ENCODE data around the gene NTHL1. TPM values are rescaled to one million over a fixed set of nuclear protein-coding genes. Genes with fewer than 3 reads are reported as not detected.

The NTHL1 gene
- total and polyA plus RNA-seq, 9 of the 15 experiments (the other 6 are each of a cell fraction or from before 2014, with no cell fraction given): 1.1 to 58.8 (median 17.6) TPM

- TF ChIP-seq CBX5 (IDR thresholded peaks at IDR 0.05; ENCODE audit: borderline replicate concordance, low read depth): no peak
- TF ChIP-seq RBBP5 (IDR thresholded peaks at IDR 0.05; ENCODE audit: borderline replicate concordance, insufficient read depth, low read length, poor library complexity, severe bottlenecking): no peak
- no peak for TF ChIP-seq MCM2 (IDR thresholded peaks at IDR 0.05; ENCODE audit: low read depth)
- TF ChIP-seq ZNF253 (CRISPR knock-in tag; conservative IDR thresholded peaks at IDR 0.05): no peak
- no peak for TF ChIP-seq SMARCC2 (IDR thresholded peaks at IDR 0.05; ENCODE audit: low read depth)
- TF ChIP-seq SIX5 (IDR thresholded peaks at IDR 0.05; ENCODE audit: borderline replicate concordance in 1 of 2, insufficient read depth in 1 of 2, low read depth in 1 of 2, low read length in 2 of 2): no peak
- no peak for TF ChIP-seq PTTG1 (tag; IDR thresholded peaks at IDR 0.05; ENCODE audit: low read depth)
- peak; percentile 78; the same call in 1 of the 2 replicates for TF ChIP-seq CHD2 (IDR thresholded peaks at IDR 0.05; ENCODE audit: low read depth, low read length)
- TF ChIP-seq HMG20A (CRISPR knock-in tag; conservative IDR thresholded peaks at IDR 0.05): no peak
- TF ChIP-seq TAF9B (IDR thresholded peaks at IDR 0.05; ENCODE audit: partially characterized antibody): no peak
- peak; percentile 80 to 82 for TF ChIP-seq NRF1 (conservative IDR thresholded peaks at IDR 0.05 in 1 of 2, IDR thresholded peaks at IDR 0.05 in 1 of 2)
- no peak for TF ChIP-seq YBX1 (IDR thresholded peaks at IDR 0.05)
- TF ChIP-seq XRCC4 (IDR thresholded peaks at IDR 0.05; ENCODE audit: extremely low read depth, insufficient read depth, insufficient read length): no peak
- no peak for TF ChIP-seq MBD1 (CRISPR knock-in tag; IDR thresholded peaks at IDR 0.05)
- 0 out of 2 replicates have a peak, but pooled peaks have one; percentile 28 for TF ChIP-seq L3MBTL2 (IDR thresholded peaks at IDR 0.05)
- TF ChIP-seq IRF2 (CRISPR knock-in tag; IDR thresholded peaks at IDR 0.05): no peak
- no peak for TF ChIP-seq ZNF449 (CRISPR knock-in tag; IDR thresholded peaks at IDR 0.05)
- TF ChIP-seq GATA2 (CRISPR knock-in tag; IDR thresholded peaks at IDR 0.05): no peak
- no peak for TF ChIP-seq CBX3 (IDR thresholded peaks at IDR 0.05; ENCODE audit: borderline replicate concordance in 1 of 2, low read length in 2 of 2)
These were observed 24.9 kb downstream of the NTHL1 start (continued) for GRCh38 chr16:2022723-2023091.

All from K562 (cell line).